ENCODE data around the gene IFNE.

GRCh38 chr9:21461377-21461776 lies 20.7 kb downstream of the IFNE start:
- TF ChIP-seq CTCF (conservative IDR thresholded peaks at IDR 0.05) (no peak), EZH2 (IDR thresholded peaks at IDR 0.05; ENCODE audit: low read depth) (no peak)

Measured in PC-9 (cell line).